GM19463 (cell line): ENCODE measurements around the gene TIMM29.
A peak's percentile ranks its signal among the peaks of the same experiment; 100 is the strongest.

Source experiments
- ATAC-seq: cut with Tn5 transposase; IDR thresholded peaks from one replicate; pipeline ENCODE4 v1.9.1; 2021; ENCODE audit warnings: mild to moderate bottlenecking, moderate library complexity; ENCODE audit not compliant: unreplicated experiment

The TIMM29 gene

GRCh38 chr19:10928563-10929401 lies at the start of gene TIMM29, which contains the start of gene YIPF2:
TIMM29 (plus strand) TSS chr19:10928811; CDS start chr19:10928823, 12 bp downstream.
YIPF2 (minus strand) TSS chr19:10928639; CDS start chr19:10928410, 229 bp downstream.
- peak; percentile 84 for ATAC-seq

DNA sequence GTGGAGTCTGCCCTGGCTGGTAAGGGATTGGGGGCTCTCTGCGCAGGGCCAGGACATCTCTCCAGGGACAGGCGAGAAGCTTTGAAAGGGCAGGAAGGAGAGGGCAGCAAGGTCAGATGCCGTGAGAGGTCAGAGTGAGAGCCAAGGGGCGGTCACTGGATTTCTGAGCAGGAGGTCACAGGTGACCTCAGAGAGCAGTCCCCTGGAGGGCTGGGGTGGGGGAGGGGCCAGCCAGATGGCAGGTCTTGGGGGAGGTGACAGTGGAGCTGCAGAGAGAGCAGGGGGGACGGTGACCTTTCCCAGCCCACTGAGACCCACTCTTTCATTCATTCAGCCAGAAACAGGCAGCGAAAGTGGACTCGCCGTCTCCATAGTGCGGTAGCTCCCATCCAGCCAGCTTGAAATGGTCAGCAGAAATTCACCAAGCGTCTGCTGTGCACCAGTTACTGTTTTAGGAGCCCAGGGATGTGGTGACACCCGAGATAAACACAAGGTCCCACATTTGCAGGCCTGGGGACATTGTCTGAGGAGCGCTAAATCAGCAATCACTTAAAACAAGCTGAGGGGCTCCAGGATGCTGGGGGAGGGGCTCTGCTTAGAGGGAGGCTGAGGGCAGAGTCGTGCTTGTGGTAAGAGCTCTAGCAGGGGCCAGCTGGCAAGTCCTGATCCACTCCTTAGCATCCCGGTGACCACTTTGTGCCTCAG lies 47.1 kb upstream of the TIMM29 start:
- no peak for ATAC-seq

- ATAC-seq: no peak
These were observed 46.5 kb upstream of the TIMM29 start for GRCh38 chr19:10882108-10882457.

- no peak for ATAC-seq
These were observed 44.3 kb upstream of the TIMM29 start for GRCh38 chr19:10884274-10884673.

- ATAC-seq: no peak
These were observed 43.1 kb upstream of the TIMM29 start for GRCh38 chr19:10885201-10886169.

- no peak for ATAC-seq
These were observed 40.8 kb upstream of the TIMM29 start for GRCh38 chr19:10887616-10888367.

DNA sequence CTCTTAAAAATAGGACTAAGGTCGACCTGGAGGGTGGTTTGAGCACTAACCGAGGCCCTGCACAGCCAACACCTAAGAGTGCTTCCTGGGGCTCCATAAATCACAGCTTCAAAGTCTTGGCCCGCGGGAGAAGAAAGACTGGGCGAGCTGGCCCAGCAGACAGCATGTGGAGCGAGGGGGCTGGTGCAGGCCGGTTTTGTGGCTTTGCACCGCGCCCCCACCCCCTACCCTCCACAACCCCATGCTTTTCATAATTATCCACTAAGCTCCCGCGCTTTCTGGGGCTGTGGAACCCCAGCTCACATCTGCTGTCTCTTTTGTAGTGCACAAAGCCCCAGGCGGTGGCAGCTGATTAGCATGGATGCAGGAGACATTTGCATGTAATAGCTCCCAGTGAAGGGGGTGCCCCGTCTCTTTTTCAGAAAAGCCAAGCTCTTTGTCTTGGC lies 40.2 kb upstream of the TIMM29 start:
- ATAC-seq: no peak

- ATAC-seq: no peak
These were observed 38.7 kb upstream of the TIMM29 start for GRCh38 chr19:10889880-10890279.

GRCh38 chr19:10891405-10892086 lies 37.1 kb upstream of the TIMM29 start:
- ATAC-seq: no peak

- ATAC-seq: no peak
These were observed 36.4 kb upstream of the TIMM29 start for GRCh38 chr19:10892256-10892655.

DNA sequence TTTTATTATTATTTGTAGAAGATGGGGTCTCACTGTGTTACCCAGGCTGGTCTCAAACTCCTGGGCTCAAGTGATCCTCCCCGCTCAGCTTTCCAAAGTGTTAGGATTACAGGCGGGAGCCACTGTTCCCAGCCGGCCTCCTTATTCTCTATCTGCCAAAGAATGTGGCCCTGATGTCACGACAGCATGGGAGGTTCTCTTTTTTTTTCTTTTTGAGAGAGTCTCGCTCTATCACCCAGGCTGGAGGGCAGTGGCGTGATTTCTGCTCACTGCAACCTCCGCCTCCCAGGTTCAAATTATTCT lies 33.7 kb upstream of the TIMM29 start:
- ATAC-seq: no peak

- no peak for ATAC-seq
These were observed 33.2 kb upstream of the TIMM29 start for GRCh38 chr19:10895363-10895762.

- no peak for ATAC-seq
These were observed 32.7 kb upstream of the TIMM29 start for GRCh38 chr19:10895920-10896319.

- no peak for ATAC-seq
These were observed 31.6 kb upstream of the TIMM29 start for GRCh38 chr19:10896851-10897526.

GRCh38 chr19:10898633-10899032 lies 30.0 kb upstream of the TIMM29 start:
- no peak for ATAC-seq

GRCh38 chr19:10899151-10899653 lies 29.4 kb upstream of the TIMM29 start:
- ATAC-seq: no peak

- ATAC-seq: no peak
These were observed 20.7 kb upstream of the TIMM29 start for GRCh38 chr19:10907925-10908324.

- ATAC-seq: no peak
These were observed 20.1 kb upstream of the TIMM29 start for GRCh38 chr19:10908380-10908960.
